Measurements from ENCODE around the gene GAS2L2.

GRCh38 chr17:35775583-35775982 is 22.5 kb upstream of the GAS2L2 start:
- TF ChIP-seq CTCF (IDR thresholded peaks at IDR 0.05 in 4 of 5, conservative IDR thresholded peaks at IDR 0.05 in 1 of 5), result no peak
- TF ChIP-seq POLR2A (IDR thresholded peaks at IDR 0.05), result no peak
